ENCODE results near the gene AKAP8. TPM values are rescaled to one million over a fixed set of nuclear protein-coding genes. Genes with fewer than 3 reads are reported as not detected.

AKAP8 gene
- total RNA-seq (2014; rRNA removed; shearing (Covaris generic)), result 13.4 and 19.7 TPM in 2 replicates
- 14.6 and 14.8 TPM in 2 replicates for polyA plus RNA-seq (2016; fragmentation: Nextera tagmentation; extraction: Ambion mirVana)

GRCh38 chr19:15379083-15379998 is at the start of gene AKAP8:
AKAP8 (minus strand) TSS chr19:15379787; CDS start chr19:15379731, 56 bp downstream.
- H4K20me1 ChIP-seq (ENCODE audit: insufficient read depth), result no peaks in the 10 kb centered on the region
- peaks cover 14% of the 10 kb centered on the region for H3K4me1 ChIP-seq (ENCODE audit: insufficient read depth)
- 1% methylated on average over 59 to 68 of the region's 111 CpGs for WGBS, 2 experiments (ENCODE audit: low coverage in 1 of 2, low lambda C conversion rate in 2 of 2, missing lambda C conversion rate in 2 of 2)
- H3K4me2 ChIP-seq (ENCODE audit: unreplicated experiment), result peak within 1 kb of the TSS; percentile 97
- H3K4me3 ChIP-seq, result peak within 1 kb of the TSS; percentile 93
- H3K27me3 ChIP-seq (replicated peaks; ENCODE audit: insufficient read depth), result no peaks in the 10 kb centered on the region
- peak within 1 kb of the TSS; percentile 63 for H2AFZ ChIP-seq
- no peaks in the 10 kb centered on the region; the same call in 1 of the 2 replicates for H3K36me3 ChIP-seq (ENCODE audit: low read depth)
- TF ChIP-seq EZH2 (IDR thresholded peaks at IDR 0.05; ENCODE audit: insufficient read depth, poor library complexity, severe bottlenecking) (no peak), EZH2phosphoT487 (IDR thresholded peaks at IDR 0.05; ENCODE audit: insufficient read depth, low read depth) (no peak)
- no peaks in the 10 kb centered on the region for H3K9me3 ChIP-seq (ENCODE audit: low read depth)
- peak within 1 kb of the TSS; percentile 87 for H3K27ac ChIP-seq
- peaks cover 63% of the 10 kb centered on the region for H3K79me2 ChIP-seq (ENCODE audit: insufficient read depth)
- H3K9ac ChIP-seq, result peak within 1 kb of the TSS; percentile 96
- H3F3A ChIP-seq (ENCODE audit: insufficient read depth), result peaks cover 47% of the 10 kb centered on the region
- peak; percentile 100 for DNase-seq
- in situ Hi-C loops (cut with MboI), result no loop called here
- H3K9me2 ChIP-seq (ENCODE audit: insufficient read depth), result no peaks in the 10 kb centered on the region

- Histone ChIP-seq H3K4me2 (ENCODE audit: unreplicated experiment) (no peak overlapping the region), H4K20me1 (ENCODE audit: insufficient read depth) (no peaks in the 10 kb centered on the region), H3F3A (ENCODE audit: insufficient read depth) (no peaks in the 10 kb centered on the region), H3K9ac (no peak overlapping the region), H3K27ac (no peak overlapping the region), H3K9me3 (ENCODE audit: low read depth) (no peaks in the 10 kb centered on the region), H3K79me2 (ENCODE audit: insufficient read depth) (peaks cover 62% of the 10 kb centered on the region), H3K9me2 (ENCODE audit: insufficient read depth) (no peaks in the 10 kb centered on the region), H3K4me1 (ENCODE audit: insufficient read depth) (peaks cover 13% of the 10 kb centered on the region), H3K4me3 (no peak overlapping the region), H2AFZ (no peak overlapping the region), H3K36me3 (ENCODE audit: low read depth) (peaks cover 17% of the 10 kb centered on the region), H3K27me3 (replicated peaks; ENCODE audit: insufficient read depth) (no peaks in the 10 kb centered on the region)
- in situ Hi-C loops (cut with MboI), result no loop called here
- WGBS, 2 experiments (ENCODE audit: low coverage in 1 of 2, low lambda C conversion rate in 2 of 2, missing lambda C conversion rate in 2 of 2), result 85 to 92% methylated on average over 26 to 35 of the region's 35 CpGs
- DNase-seq, result no peak
- no peak for TF ChIP-seq EZH2phosphoT487 (IDR thresholded peaks at IDR 0.05; ENCODE audit: insufficient read depth, low read depth)
- no peak for TF ChIP-seq EZH2 (IDR thresholded peaks at IDR 0.05; ENCODE audit: insufficient read depth, poor library complexity, severe bottlenecking)
These were observed 48.4 kb upstream of the AKAP8 start for GRCh38 chr19:15427991-15428471.

GRCh38 chr19:15427350-15427700 is 47.7 kb upstream of the AKAP8 start:
- H3K9me3 ChIP-seq (ENCODE audit: low read depth), result no peaks in the 10 kb centered on the region
- WGBS, 2 experiments (ENCODE audit: low coverage in 1 of 2, low lambda C conversion rate in 2 of 2, missing lambda C conversion rate in 2 of 2), result 96 to 97% methylated on average over 25 of the region's 25 CpGs
- H3K9ac ChIP-seq, result no peak overlapping the region
- DNase-seq, result no peak
- H3K27ac ChIP-seq, result no peak overlapping the region
- H2AFZ ChIP-seq, result no peak overlapping the region
- no peaks in the 10 kb centered on the region for H4K20me1 ChIP-seq (ENCODE audit: insufficient read depth)
- peaks cover 13% of the 10 kb centered on the region for H3K4me1 ChIP-seq (ENCODE audit: insufficient read depth)
- H3K9me2 ChIP-seq (ENCODE audit: insufficient read depth), result no peaks in the 10 kb centered on the region
- no peak overlapping the region for H3K4me2 ChIP-seq (ENCODE audit: unreplicated experiment)
- H3K36me3 ChIP-seq (ENCODE audit: low read depth), result peaks cover 22% of the 10 kb centered on the region
- peaks cover 62% of the 10 kb centered on the region for H3K79me2 ChIP-seq (ENCODE audit: insufficient read depth)
- H3F3A ChIP-seq (ENCODE audit: insufficient read depth), result no peaks in the 10 kb centered on the region
- no peak for TF ChIP-seq EZH2 (IDR thresholded peaks at IDR 0.05; ENCODE audit: insufficient read depth, poor library complexity, severe bottlenecking)
- no peaks in the 10 kb centered on the region for H3K27me3 ChIP-seq (replicated peaks; ENCODE audit: insufficient read depth)
- no peak overlapping the region for H3K4me3 ChIP-seq
- in situ Hi-C loops (cut with MboI), result no loop called here

GRCh38 chr19:15426485-15427349 is 47.1 kb upstream of the AKAP8 start:
- Histone ChIP-seq H3F3A (ENCODE audit: insufficient read depth) (no peaks in the 10 kb centered on the region), H3K4me1 (ENCODE audit: insufficient read depth) (peaks cover 13% of the 10 kb centered on the region), H3K9me2 (ENCODE audit: insufficient read depth) (no peaks in the 10 kb centered on the region), H4K20me1 (ENCODE audit: insufficient read depth) (no peaks in the 10 kb centered on the region), H2AFZ (no peak overlapping the region), H3K27me3 (replicated peaks; ENCODE audit: insufficient read depth) (no peaks in the 10 kb centered on the region), H3K9ac (no peak overlapping the region), H3K36me3 (ENCODE audit: low read depth) (peaks cover 22% of the 10 kb centered on the region), H3K79me2 (ENCODE audit: insufficient read depth) (peaks cover 57% of the 10 kb centered on the region), H3K4me3 (no peak overlapping the region), H3K4me2 (ENCODE audit: unreplicated experiment) (no peak overlapping the region), H3K27ac (no peak overlapping the region), H3K9me3 (ENCODE audit: low read depth) (no peaks in the 10 kb centered on the region)
- no peak for DNase-seq
- TF ChIP-seq EZH2phosphoT487 (IDR thresholded peaks at IDR 0.05; ENCODE audit: insufficient read depth, low read depth), result no peak
- no peak for TF ChIP-seq EZH2 (IDR thresholded peaks at IDR 0.05; ENCODE audit: insufficient read depth, poor library complexity, severe bottlenecking)
- WGBS, 2 experiments (ENCODE audit: low coverage in 1 of 2, low lambda C conversion rate in 2 of 2, missing lambda C conversion rate in 2 of 2), result 79 to 83% methylated on average over 16 of the region's 16 CpGs
- in situ Hi-C loops (cut with MboI), result no loop called here
